H7 (cell line): ENCODE data around the gene FADS2. TPM values are rescaled to one million over a fixed set of nuclear protein-coding genes. Genes with fewer than 3 reads are reported as not detected.
"Not testable (repeated sequence)": the region's sequence is repeated elsewhere in the genome, so short reads cannot be mapped to it uniquely, and the experiment has no call there.

Experiments
- DNase-seq: peaks from one replicate; pipeline ENCODE4 v3.0.0; 2012
- H3K27me3 ChIP-seq: 2 replicates; pipeline ENCODE4 v1.6.0; 2011; ENCODE audit warnings: mild to moderate bottlenecking, low read length; ENCODE audit not compliant: control insufficient read depth, insufficient read depth
- H3K36me3 ChIP-seq: replicated peaks from 2 replicates; pipeline ENCODE4 v1.5.1; 2011; ENCODE audit warnings: low read length; ENCODE audit not compliant: control insufficient read depth, insufficient read depth
- H3K4me3 ChIP-seq: 2 replicates; pipeline ENCODE4 v1.5.1; 2011; ENCODE audit warnings: low read depth, mild to moderate bottlenecking, control low read depth, low read length, moderate library complexity; ENCODE audit not compliant: insufficient read depth
- total RNA-seq: library from RNA; depleted of rRNA; stranded (reverse); fragments of >200 nt; shearing (Covaris generic); gene quantifications from 2 replicates; pipeline ENCODE4 v1.2.3, GENCODE V29; 2014

The FADS2 gene
- total RNA-seq, 1 experiment from 2014 or later, result 225 TPM

DNA sequence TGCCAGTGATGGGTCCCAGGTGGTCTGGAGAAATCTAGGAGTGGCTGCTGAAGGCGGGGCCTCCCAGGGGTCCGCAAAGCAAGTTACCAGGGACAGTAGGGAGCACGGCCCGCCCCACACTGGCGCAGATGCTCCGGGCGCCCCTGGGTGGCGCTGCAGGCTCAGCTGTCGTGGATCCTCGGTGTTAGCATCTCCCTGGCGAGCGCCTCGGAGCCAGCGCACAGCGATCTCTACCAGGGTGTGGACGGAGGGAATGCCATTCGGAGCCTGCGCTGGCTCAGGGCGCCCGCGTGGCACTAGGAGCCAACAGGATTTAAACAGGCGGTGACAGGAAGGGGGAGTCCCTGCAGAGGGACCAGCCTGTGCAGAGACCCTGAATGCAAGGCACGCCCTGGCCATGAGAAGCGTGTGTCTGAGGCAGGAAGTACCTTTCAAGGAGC lies 43.1 kb downstream of the FADS2 start:
- H3K27me3 ChIP-seq, result no peaks in the 10 kb centered on the region
- DNase-seq, result peak; percentile 98
- peaks cover 2% of the 10 kb centered on the region; the same call in 1 of the 2 replicates for H3K36me3 ChIP-seq
- H3K4me3 ChIP-seq, result no peak overlapping the region

DNA sequence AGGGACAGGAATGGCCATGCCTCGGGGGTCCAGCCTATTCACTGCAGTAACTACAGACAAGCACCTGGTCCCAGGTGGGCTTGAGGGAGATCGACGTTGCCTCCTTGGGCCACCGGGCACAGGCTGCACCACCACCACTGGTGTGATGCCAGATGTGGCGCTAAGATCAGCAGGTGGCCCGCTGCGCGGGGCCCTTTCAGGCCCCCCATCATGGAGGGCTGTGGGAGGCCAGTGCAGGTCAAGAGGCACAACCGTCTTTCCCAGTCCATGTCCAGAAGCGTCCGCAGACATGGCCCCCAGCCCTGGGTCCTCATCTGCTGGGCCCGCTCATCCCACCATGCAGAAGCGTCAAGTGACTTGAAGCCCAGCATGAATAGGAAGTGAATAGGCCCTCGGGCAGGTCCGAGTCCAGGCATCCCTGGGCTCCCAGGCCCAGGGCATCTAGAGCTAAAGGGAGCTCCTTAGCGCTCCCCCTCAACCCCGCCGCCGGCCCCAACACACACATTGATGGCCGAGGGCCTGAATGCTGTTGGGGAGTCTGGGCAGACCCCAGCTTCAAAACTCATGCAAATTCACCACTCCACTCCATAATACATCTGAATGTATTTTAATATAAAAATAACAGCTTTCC lies 45.0 kb downstream of the FADS2 start:
- DNase-seq, result no peak
- Histone ChIP-seq H3K4me3 (no peak overlapping the region), H3K27me3 (no peaks in the 10 kb centered on the region), H3K36me3 (no peaks in the 10 kb centered on the region; the same call in 1 of the 2 replicates)

DNA sequence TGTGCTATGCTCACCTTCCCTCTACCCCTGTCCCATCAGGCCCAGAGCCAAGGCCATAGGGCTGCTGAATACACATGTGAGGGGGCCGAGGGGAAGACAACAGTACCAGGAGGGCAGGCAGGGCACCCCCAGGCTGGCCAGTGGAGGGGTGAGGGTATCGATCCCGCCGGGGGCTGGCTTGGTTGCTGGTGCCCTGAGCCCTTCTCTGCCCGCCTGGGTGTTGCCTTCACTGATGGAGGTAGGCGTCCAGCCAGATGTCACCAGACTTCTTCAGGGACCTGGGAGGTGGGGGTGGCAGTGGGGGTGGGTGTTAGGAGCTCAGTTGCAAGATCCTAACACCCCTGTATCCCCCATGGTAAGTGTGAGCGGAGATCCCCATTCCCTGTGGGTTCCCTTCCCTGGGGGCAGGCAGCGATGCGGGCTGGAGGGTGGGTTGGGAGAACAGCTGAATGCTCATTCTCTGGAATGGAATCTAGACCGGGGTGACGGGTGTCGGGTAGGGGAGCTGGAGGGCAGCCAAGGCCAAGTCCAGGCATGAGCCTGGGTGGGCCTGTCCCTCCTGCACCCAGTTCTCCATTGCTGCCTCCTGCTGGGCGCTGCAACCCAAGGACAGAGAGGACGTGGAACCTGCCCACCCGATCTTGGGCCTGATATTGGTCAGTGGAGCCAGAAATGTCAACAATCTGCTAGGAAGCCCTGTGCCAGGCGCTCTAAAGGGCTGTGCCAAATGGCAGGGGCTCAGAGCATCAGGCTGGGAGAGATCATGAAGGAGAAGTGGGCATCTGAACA lies 45.7 kb downstream of the FADS2 start:
- DNase-seq, result no peak
- Histone ChIP-seq H3K36me3 (no peaks in the 10 kb centered on the region; the same call in 1 of the 2 replicates), H3K4me3 (no peak overlapping the region), H3K27me3 (no peaks in the 10 kb centered on the region)

DNA sequence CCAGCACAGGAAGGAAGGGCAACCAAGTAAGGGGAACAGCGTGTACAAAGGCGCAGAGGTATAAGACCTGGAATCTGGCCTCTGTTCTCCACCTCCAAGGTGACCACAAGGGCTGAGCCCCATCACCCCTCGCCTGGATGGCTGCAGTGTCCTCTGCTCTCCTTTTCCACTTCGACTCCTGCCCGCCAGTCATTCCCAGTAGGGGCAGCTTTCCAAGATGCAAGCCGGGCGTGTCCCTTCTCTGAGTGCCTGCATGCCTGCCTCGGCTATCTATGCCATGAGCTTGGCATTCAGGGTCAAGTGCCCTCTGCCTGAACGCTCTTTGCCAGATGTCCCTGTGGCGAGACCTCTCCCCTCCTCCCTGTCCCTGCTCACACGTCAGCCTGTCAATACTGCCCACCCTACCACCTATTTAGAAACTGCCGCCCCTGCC lies 46.3 kb downstream of the FADS2 start:
- Histone ChIP-seq H3K4me3 (no peak overlapping the region), H3K27me3 (no peaks in the 10 kb centered on the region), H3K36me3 (no peaks in the 10 kb centered on the region; the same call in 1 of the 2 replicates)
- DNase-seq, result no peak

DNA sequence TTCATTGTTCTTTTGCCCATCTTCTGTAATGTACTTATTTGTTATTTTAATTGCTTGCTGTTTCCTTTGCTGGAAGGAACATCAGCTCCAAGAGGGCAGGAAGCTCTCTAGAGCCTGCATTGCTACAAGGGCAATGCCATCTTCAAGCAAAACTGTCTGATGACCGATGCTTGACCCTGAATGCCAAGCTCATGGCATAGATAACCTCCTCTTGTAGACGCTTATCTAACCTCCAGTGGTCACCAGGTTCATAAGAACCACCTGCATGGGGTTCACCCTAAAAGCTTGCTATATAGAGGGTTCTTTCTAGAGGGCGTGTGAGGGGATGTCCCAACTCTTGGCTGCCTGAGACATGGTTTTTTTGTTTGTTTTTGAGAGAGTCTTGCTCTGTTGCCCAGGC lies 46.8 kb downstream of the FADS2 start:
- DNase-seq, result no peak
- Histone ChIP-seq H3K36me3 (no peaks in the 10 kb centered on the region; the same call in 1 of the 2 replicates), H3K27me3 (no peaks in the 10 kb centered on the region), H3K4me3 (no peak overlapping the region)

DNA sequence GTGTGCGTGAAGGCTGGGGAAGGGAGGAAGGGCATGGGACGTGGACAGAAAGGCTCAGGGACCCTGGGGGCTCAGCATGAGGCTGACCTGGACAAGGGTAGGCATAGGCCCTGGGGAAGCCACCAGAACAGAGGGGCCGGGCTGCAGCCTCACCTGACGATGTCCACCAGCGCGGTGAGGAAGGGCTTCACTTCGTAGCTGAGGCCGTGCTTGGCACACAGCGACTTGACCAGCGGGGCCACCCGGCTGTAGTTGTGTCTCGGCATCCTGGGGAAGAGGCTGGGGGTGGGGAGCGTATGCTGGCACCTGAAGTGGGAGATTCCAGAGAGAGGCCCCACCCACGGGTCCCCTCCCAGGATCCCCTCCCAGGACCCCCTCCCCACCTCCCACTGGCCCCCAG lies 47.6 kb downstream of the FADS2 start:
- no peak for DNase-seq
- no peaks in the 10 kb centered on the region; the same call in 1 of the 2 replicates for H3K36me3 ChIP-seq
- H3K27me3 ChIP-seq, result no peaks in the 10 kb centered on the region
- H3K4me3 ChIP-seq, result no peak overlapping the region

DNA sequence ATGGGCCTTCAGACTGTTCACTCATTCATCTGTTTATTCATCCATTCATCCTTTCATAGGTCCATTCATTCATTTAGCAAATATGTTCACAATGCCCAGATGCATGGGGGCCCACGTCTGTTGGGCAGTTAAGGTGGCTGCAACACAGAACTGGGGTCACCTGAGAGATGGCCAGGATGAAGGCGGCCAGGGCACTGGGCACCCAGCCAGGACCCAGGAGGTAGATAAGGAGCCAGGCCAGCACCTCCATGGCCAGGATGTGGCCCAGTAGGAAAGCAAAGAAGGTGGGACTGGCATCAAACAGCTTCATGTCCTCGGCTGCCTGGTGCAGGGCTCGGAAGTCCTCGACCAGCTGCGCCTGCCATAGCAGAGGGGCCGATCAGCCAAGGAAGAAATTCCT lies 51.1 kb downstream of the FADS2 start:
- no peak overlapping the region for H3K4me3 ChIP-seq
- no peaks in the 10 kb centered on the region; the same call in 1 of the 2 replicates for H3K36me3 ChIP-seq
- DNase-seq, result no peak
- no peaks in the 10 kb centered on the region for H3K27me3 ChIP-seq

DNA sequence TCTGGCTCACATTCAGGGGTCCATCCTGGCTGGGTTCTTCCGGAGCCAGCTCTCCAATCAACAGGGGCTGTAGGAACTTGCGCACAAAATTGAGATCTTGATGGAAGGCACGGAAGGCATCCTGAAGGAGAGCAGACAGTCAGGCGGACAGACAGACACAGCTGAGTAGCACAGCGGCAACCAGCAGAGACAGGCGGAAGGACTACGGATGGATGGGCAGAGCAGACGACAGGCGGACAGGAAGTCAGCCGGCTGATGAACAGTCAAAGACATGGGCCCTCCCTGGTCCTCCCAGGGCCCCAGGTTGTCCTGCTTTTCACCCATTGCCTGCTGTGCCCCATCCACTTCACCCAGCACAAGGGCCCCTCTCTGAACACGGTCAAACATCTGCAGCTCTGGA lies 51.9 kb downstream of the FADS2 start:
- H3K27me3 ChIP-seq, result no peaks in the 10 kb centered on the region
- no peak overlapping the region for H3K4me3 ChIP-seq
- no peak for DNase-seq
- H3K36me3 ChIP-seq, result no peaks in the 10 kb centered on the region; the same call in 1 of the 2 replicates

DNA sequence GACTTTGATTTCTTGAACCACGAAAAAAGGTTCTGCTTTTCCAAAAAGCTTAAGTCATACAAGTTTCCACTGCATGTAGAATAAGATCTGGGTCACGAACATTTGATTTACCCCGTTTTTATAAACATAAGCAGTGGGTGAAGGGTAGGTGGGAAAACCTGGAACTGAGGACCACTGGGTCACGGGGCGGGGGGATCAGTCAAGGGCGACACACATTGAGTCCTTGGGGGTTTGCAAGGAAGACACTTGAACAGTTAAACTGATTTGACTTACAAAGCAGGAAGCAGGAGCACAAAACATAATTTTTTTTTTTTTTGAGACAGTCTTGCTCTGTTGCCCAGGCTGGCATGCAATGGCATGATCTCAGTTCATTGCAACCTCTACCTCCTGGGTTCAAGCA lies 52.4 kb downstream of the FADS2 start:
- no peak overlapping the region for H3K4me3 ChIP-seq
- H3K27me3 ChIP-seq, result no peaks in the 10 kb centered on the region
- H3K36me3 ChIP-seq, result no peaks in the 10 kb centered on the region; the same call in 1 of the 2 replicates
- DNase-seq, result no peak

DNA sequence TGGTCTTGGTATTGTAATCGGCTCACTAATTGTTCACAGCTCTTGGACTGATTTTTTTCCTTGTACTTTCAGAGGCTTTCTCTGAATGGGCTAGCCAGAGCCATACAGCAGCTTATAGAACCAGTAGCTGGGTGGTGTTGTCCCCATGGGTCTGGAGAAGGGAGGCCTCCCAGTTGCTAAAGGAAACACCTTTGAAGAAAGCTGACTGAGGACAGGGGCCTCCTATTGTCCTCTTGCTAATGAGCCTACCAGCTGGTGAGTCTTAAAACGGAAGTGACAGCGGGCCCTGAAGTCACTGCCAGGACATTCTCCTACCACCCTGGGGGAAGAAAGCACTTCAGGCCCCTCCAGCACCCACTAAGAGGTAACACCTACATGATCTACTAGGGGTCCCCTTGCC lies 53.3 kb downstream of the FADS2 start:
- peak; percentile 86 for DNase-seq
- H3K4me3 ChIP-seq, result no peak overlapping the region
- H3K27me3 ChIP-seq, result no peaks in the 10 kb centered on the region
- H3K36me3 ChIP-seq, result no peaks in the 10 kb centered on the region; the same call in 1 of the 2 replicates

DNA sequence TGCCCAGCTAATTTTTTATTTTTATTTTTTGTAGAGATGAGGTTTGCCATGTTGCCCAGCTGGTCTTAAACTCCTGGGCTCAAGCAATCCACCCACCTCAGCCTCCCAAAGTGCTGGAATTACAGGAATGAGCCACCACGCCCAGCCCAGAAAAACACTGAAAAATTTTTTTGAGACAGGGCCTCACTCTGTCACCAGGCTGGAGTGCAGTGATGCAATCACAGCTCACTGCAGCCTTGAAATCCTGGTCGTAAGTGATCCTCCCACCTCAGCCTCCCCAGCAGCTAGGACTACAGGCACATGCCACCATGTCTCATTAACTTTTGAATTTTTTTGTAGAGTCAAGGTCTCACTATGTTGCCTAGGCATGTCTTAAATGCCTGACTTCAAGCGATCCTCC lies 54.2 kb downstream of the FADS2 start:
- not testable (repeated sequence) for H3K36me3 ChIP-seq, H3K27me3 ChIP-seq, DNase-seq, H3K4me3 ChIP-seq

DNA sequence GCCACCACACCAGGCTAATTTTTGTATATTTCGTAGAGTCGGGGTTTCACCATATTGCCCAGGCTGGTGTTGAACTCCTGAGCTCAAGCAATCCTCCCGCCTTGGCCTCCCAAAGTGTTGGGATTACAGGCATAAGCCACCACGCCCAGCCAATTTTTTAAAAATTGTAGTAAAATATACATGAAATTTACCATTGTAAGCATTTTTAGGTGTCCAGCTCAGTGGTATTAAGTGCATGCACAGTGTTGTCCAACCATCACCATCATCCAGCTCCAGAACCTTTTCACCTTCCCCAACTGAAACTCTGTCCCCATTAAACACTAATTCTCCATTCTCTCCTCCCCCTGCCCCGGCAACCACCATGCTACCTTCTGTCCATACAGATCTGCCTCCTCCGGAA lies 54.8 kb downstream of the FADS2 start:
- Histone ChIP-seq H3K4me3 (no peak overlapping the region), H3K36me3 (no peaks in the 10 kb centered on the region; the same call in 1 of the 2 replicates), H3K27me3 (no peaks in the 10 kb centered on the region)
- no peak for DNase-seq

DNA sequence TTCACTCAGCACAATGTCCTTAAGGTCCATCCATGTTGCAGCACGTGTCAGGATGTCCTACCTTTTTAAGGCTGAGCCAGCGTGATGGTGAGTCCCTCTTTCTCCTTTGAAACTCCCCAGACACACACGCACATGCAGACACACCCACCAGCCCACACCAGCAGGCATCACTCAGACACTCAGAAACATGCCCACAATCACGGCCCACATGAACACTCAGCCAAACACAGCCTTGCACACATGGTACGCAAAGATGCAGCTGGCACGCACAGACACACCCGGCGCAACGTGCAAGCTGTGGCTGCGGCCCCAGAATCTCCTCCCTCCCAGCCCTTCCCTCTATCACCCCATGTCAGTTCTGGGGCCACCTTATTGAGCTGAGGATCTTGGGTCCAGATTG lies 55.2 kb downstream of the FADS2 start:
- no peak overlapping the region for H3K4me3 ChIP-seq
- H3K36me3 ChIP-seq, result no peaks in the 10 kb centered on the region; the same call in 1 of the 2 replicates
- no peak for DNase-seq
- no peaks in the 10 kb centered on the region for H3K27me3 ChIP-seq

DNA sequence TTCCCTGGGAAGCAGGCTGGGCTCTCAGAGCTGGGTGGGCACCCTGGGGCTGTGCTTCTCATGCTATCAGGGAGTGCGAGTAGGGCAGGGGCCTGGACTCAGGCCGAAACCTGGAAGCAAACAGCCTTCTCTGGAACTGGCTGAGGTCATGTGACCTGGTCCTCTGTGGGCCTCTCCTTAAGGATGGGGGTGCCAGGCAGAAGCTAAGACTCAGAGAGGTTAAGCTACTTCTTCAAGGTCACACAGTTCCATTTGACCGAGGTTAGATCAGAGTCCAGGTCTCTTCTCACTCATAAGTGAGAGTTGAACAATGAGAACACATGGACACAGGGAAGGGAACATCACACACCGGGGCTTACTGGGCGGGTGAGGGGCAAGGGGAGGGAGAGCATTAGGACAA lies 55.8 kb downstream of the FADS2 start:
- DNase-seq, result no peak

DNA sequence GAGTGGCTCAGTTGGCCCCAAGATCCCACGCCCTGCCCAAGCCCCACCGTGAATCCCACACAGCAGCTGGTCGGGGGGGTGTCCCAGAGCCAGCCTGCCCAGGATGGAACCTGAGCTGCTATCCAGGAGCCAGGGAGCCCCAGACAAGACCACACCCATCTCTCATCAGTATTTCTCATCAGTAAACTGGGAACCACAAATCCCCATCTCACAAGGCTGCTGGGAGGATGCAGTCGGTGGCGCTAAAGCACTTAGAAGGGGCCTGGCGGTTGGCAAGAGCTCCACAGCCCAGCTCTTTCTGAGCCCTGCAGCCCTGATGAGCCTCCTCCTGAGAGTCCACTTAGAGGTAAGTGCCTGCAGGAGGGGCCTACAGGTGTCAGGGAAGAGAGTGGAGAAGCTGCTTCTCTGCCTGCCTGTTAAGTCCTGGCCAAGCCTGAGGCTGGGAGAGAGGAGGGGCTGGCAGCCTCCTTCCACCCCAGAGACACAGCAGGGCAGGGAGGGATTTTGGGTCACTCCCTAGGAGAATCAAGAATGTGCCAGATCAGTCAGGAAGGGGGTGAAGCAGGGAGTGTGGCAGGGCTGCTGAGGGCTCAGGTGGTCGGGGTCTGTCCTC lies 57.2 kb downstream of the FADS2 start:
- no peak for DNase-seq
- Histone ChIP-seq H3K4me3 (no peak overlapping the region), H3K27me3 (no peaks in the 10 kb centered on the region), H3K36me3 (no peaks in the 10 kb centered on the region; the same call in 1 of the 2 replicates)

More for the DNA sequence above, 55.8 kb downstream of the FADS2 start:
- Histone ChIP-seq H3K4me3 (no peak overlapping the region), H3K36me3 (no peaks in the 10 kb centered on the region; the same call in 1 of the 2 replicates), H3K27me3 (no peaks in the 10 kb centered on the region)
